RWPE1 (cell line): ENCODE measurements around the gene HYDIN.

Source experiments
- CTCF ChIA-PET: fragments of 350-600 bp; sonication (Branson Sonifier 250); formaldehyde crosslinking; extraction: SDS; loops from one replicate; lab custom pipeline; 2021; lab: Yijun Ruan, JAX
- POLR2A ChIA-PET: fragments of 400-600 bp; formaldehyde crosslinking; extraction: SDS; loops from one replicate; lab custom pipeline; 2020; ENCODE audit warnings: antibody characterized with exemption; ENCODE audit not compliant: low non-redundant PET; lab: Yijun Ruan, JAX
- DNase-seq: peaks from one replicate; pipeline ENCODE4 v3.0.0; 2012; ENCODE audit warnings: low spot score
- H3K27ac ChIP-seq: fragments of 450-650 bp; 2 replicates; pipeline ENCODE4 v1.5.1; 2017
- TF ChIP-seq, protein P1 (sequence below): fragments of 450-650 bp; conservative IDR thresholded peaks from 2 replicates; pipeline ENCODE4 v1.5.1; 2017; ENCODE audit warnings: low read depth, mild to moderate bottlenecking

Gene HYDIN

DNA sequence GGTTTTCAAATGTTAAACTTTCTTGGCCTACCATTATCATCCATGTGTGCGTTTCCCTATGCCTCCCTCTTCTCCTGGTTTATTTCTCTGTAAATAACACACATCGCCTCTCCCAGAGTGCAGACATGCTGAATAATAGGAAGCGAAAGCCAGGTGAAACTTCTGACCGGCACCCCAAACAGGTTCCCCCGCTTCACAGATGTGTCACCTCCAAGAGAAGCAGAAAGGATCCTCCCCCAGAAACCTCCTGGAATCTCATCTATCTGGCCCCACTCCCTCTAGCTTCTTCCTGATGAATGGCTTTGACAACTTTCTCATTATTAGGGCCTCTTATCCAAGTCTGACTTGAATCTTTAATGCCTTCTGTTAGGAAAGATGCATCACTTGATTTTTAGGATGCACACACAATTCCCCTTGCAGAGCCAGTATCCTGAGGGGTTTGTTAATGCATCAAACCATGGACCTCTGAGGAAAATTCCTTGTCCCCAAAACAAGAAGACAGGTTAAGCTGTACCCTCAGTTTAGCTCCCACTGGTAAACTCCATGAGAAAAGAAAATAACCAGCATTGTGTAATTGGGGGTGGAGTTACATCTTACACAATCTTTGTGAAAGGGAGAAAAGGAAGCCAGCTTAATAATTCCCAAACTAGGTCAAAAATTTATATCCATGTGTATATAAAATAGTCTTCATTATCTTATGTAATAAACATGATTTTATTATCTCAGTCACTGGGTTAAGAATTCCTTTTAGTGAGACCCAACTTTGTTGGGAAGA lies 20.1 kb upstream of the HYDIN start:
- no peak overlapping the region for H3K27ac ChIP-seq
- ChIA-PET POLR2A (no interaction called here), CTCF (interaction anchor here (0.6 kb wide), 1 partner anchor 19 kb away, joined by 3 read pairs; no protein-coding TSS in a partner anchor)
- DNase-seq, result peak; percentile 21
- TF ChIP-seq, protein P1, sequence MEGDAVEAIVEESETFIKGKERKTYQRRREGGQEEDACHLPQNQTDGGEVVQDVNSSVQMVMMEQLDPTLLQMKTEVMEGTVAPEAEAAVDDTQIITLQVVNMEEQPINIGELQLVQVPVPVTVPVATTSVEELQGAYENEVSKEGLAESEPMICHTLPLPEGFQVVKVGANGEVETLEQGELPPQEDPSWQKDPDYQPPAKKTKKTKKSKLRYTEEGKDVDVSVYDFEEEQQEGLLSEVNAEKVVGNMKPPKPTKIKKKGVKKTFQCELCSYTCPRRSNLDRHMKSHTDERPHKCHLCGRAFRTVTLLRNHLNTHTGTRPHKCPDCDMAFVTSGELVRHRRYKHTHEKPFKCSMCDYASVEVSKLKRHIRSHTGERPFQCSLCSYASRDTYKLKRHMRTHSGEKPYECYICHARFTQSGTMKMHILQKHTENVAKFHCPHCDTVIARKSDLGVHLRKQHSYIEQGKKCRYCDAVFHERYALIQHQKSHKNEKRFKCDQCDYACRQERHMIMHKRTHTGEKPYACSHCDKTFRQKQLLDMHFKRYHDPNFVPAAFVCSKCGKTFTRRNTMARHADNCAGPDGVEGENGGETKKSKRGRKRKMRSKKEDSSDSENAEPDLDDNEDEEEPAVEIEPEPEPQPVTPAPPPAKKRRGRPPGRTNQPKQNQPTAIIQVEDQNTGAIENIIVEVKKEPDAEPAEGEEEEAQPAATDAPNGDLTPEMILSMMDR, result no peak

- ChIA-PET POLR2A (no interaction called here), CTCF (interaction anchor here (1.4 kb wide), 1 partner anchor 109 kb away, joined by 10 read pairs; the partner anchor contains the start of gene CALB2)
- TF ChIP-seq, protein P1, result no peak
- H3K27ac ChIP-seq, result no peak overlapping the region
- DNase-seq, result no peak
Measured at GRCh38 chr16:71249399-71249798, 18.9 kb upstream of the HYDIN start.

DNA sequence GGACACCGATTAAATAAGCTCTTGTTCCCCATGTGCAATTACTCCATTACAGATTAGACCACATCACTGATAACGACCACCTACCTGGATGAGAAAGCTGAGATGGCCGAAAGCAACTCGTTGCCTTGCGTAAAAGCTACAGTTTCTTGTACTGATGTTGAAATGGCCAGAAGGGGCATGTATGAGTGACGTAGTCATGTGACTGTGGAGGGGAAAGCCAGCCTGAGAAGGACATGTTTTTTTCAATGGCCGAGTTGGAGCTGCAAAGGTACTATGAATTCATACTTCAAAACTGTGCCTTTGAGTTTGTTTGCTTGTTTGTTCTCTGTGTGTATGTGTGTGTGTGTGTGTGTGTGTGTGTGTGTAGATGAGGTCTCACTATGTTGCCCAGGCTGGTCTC lies 17.0 kb upstream of the HYDIN start:
- DNase-seq, result no peak
- CTCF ChIA-PET, result no interaction called here
- no peak overlapping the region for H3K27ac ChIP-seq
- TF ChIP-seq, protein P1, result no peak
- POLR2A ChIA-PET, result no interaction called here

DNA sequence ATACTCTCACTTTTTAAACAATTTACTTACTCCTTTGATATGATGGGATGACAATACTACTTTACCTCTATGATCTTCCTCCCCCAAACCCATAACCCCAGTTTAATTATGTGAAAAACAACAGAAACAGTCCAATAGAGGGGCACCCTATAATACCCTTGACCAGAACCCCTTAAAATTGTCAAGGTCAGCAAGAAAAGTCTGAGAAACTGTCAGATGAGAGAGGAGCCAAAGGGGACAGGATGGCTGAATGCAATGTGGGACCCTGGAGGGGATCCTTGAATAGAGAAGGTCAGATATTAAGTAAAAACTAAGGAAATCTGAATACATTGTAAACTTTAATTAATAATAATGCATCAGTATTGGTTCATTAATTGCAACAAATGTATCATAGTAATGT lies 15.8 kb upstream of the HYDIN start:
- no peak overlapping the region for H3K27ac ChIP-seq
- POLR2A ChIA-PET, result no interaction called here

GRCh38 chr16:71244521-71244920 lies 14.0 kb upstream of the HYDIN start:
- no peak overlapping the region for H3K27ac ChIP-seq
- no peak for DNase-seq
- TF ChIP-seq, protein P1, result no peak
- ChIA-PET CTCF (interaction anchor here (0.6 kb wide), 1 partner anchor 1995 kb away, joined by 4 read pairs; no protein-coding TSS in a partner anchor), POLR2A (no interaction called here)

More for the DNA sequence above, 15.8 kb upstream of the HYDIN start:
- TF ChIP-seq, protein P1, result no peak
- CTCF ChIA-PET, result interaction anchor here (0.6 kb wide), 1 partner anchor 139 kb away, joined by 3 read pairs; no protein-coding TSS in a partner anchor
- DNase-seq, result no peak

GRCh38 chr16:71242601-71243000 lies 12.1 kb upstream of the HYDIN start:
- H3K27ac ChIP-seq, result no peak overlapping the region
- ChIA-PET POLR2A (no interaction called here), CTCF (no interaction called here)
- TF ChIP-seq, protein P1, result no peak
- no peak for DNase-seq
